ENCODE results near the gene NR2F2. TPM values are rescaled to one million over a fixed set of nuclear protein-coding genes. Genes with fewer than 3 reads are reported as not detected.

NR2F2 gene
- total RNA-seq, 1 experiment from 2014 or later: 72.1 TPM

- Histone ChIP-seq H2AFZ (no peak overlapping the region), H3K36me3 (ENCODE audit: low read depth) (no peaks in the 10 kb centered on the region), H3K4me3 (no peak overlapping the region), H3K79me2 (ENCODE audit: low read depth) (no peaks in the 10 kb centered on the region), H3K27ac (no peak overlapping the region), H3K4me2 (no peak overlapping the region), H3K4me1 (replicated peaks; ENCODE audit: insufficient read depth) (no peaks in the 10 kb centered on the region), H3K9me3 (ENCODE audit: insufficient read depth, low read depth) (peaks cover 12% of the 10 kb centered on the region; the same call in 1 of the 2 replicates), H3F3A (ENCODE audit: insufficient read depth, low read depth) (no peaks in the 10 kb centered on the region), H3K27me3 (ENCODE audit: insufficient read depth, low read depth) (no peaks in the 10 kb centered on the region), H3K9me2 (ENCODE audit: insufficient read depth) (no peaks in the 10 kb centered on the region; the same call in 1 of the 2 replicates), H4K20me1 (ENCODE audit: insufficient read depth) (no peaks in the 10 kb centered on the region)
- POLR2A ChIA-PET (ENCODE audit: unreplicated experiment): no interaction called here
- no TSS peak for BruUV-seq (replicated peaks)
- TF ChIP-seq EZH2 (IDR thresholded peaks at IDR 0.05; ENCODE audit: low read depth) (no peak), CTCF (conservative IDR thresholded peaks at IDR 0.05) (no peak)
- DNase-seq: no peak
- intact Hi-C loops (cut with micrococcal nuclease; ENCODE audit: unreplicated experiment): no loop called here
- CTCF ChIA-PET: no interaction called here
These were observed 35.7 kb upstream of the NR2F2 start for GRCh38 chr15:96294766-96295165.

GRCh38 chr15:96296264-96296663 lies 34.2 kb upstream of the NR2F2 start:
- no TSS peak for BruUV-seq (replicated peaks)
- no peaks in the 10 kb centered on the region for H3K27me3 ChIP-seq (ENCODE audit: insufficient read depth, low read depth)
- H4K20me1 ChIP-seq (ENCODE audit: insufficient read depth): no peaks in the 10 kb centered on the region
- no peaks in the 10 kb centered on the region for H3F3A ChIP-seq (ENCODE audit: insufficient read depth, low read depth)
- DNase-seq: no peak
- no peak overlapping the region for H3K4me2 ChIP-seq
- H3K9me2 ChIP-seq (ENCODE audit: insufficient read depth): no peaks in the 10 kb centered on the region; the same call in 1 of the 2 replicates
- no peaks in the 10 kb centered on the region for H3K4me1 ChIP-seq (replicated peaks; ENCODE audit: insufficient read depth)
- H3K79me2 ChIP-seq (ENCODE audit: low read depth): no peaks in the 10 kb centered on the region
- H2AFZ ChIP-seq: no peak overlapping the region
- H3K36me3 ChIP-seq (ENCODE audit: low read depth): no peaks in the 10 kb centered on the region
- ChIA-PET CTCF (no interaction called here), POLR2A (ENCODE audit: unreplicated experiment) (no interaction called here)
- TF ChIP-seq CTCF (conservative IDR thresholded peaks at IDR 0.05) (no peak), EZH2 (IDR thresholded peaks at IDR 0.05; ENCODE audit: low read depth) (no peak)
- intact Hi-C loops (cut with micrococcal nuclease; ENCODE audit: unreplicated experiment): no loop called here
- peaks cover 12% of the 10 kb centered on the region; the same call in 1 of the 2 replicates for H3K9me3 ChIP-seq (ENCODE audit: insufficient read depth, low read depth)
- H3K4me3 ChIP-seq: no peak overlapping the region
- no peak overlapping the region for H3K27ac ChIP-seq

- ChIA-PET POLR2A (ENCODE audit: unreplicated experiment) (no interaction called here), CTCF (no interaction called here)
- Histone ChIP-seq H3K27ac (no peak overlapping the region), H3K79me2 (ENCODE audit: low read depth) (no peaks in the 10 kb centered on the region), H3K27me3 (ENCODE audit: insufficient read depth, low read depth) (no peaks in the 10 kb centered on the region), H3F3A (ENCODE audit: insufficient read depth, low read depth) (no peaks in the 10 kb centered on the region), H3K9me3 (ENCODE audit: insufficient read depth, low read depth) (peaks cover 12% of the 10 kb centered on the region; the same call in 1 of the 2 replicates), H3K4me1 (replicated peaks; ENCODE audit: insufficient read depth) (no peaks in the 10 kb centered on the region), H4K20me1 (ENCODE audit: insufficient read depth) (no peaks in the 10 kb centered on the region), H2AFZ (no peak overlapping the region), H3K36me3 (ENCODE audit: low read depth) (no peaks in the 10 kb centered on the region), H3K4me2 (no peak overlapping the region), H3K4me3 (no peak overlapping the region), H3K9me2 (ENCODE audit: insufficient read depth) (no peaks in the 10 kb centered on the region)
- no peak for TF ChIP-seq CTCF (conservative IDR thresholded peaks at IDR 0.05)
- no TSS peak for BruUV-seq (replicated peaks)
- no peak for DNase-seq
- intact Hi-C loops (cut with micrococcal nuclease; ENCODE audit: unreplicated experiment): no loop called here
These were observed 32.7 kb upstream of the NR2F2 start for GRCh38 chr15:96297783-96298182.
